CD14-positive monocyte (primary cell): ENCODE data around the gene IL13. TPM values are rescaled to one million over a fixed set of nuclear protein-coding genes. Genes with fewer than 3 reads are reported as not detected.

Source experiments
- DNase-seq, 3 donors: peaks; one replicate each; pipeline ENCODE4 v3.0.0-alpha.2; 2011 to 2022
- H2AFZ ChIP-seq: 2 replicates; pipeline ENCODE4 v1.6.0; 2012; ENCODE audit warnings: mild to moderate bottlenecking, low read depth, low read length, inconsistent platforms; ENCODE audit not compliant: insufficient read depth, poor library complexity, severe bottlenecking
- H3K27ac ChIP-seq, 2 donors: 1 replicate in 1 of 2; 2 replicates in 1 of 2; pipeline ENCODE4 v1.5.1; 2012 to 2013; ENCODE audit warnings: low read length in 2 of 2, control low read depth in 1 of 2, inconsistent platforms in 1 of 2, low read depth in 1 of 2, mild to moderate bottlenecking in 1 of 2
- H3K27me3 ChIP-seq, 2 donors: one replicate each; pipeline versions ENCODE4 v1.6.0 to v1.6.1; 2011 to 2013; ENCODE audit warnings: low read length in 2 of 2; ENCODE audit not compliant: control insufficient read depth in 2 of 2, insufficient read depth in 2 of 2
- H3K36me3 ChIP-seq, 2 donors: replicated peaks in 1 of 2; 1 replicate in 1 of 2; 2 replicates in 1 of 2; pipeline versions ENCODE4 v1.5.1 to v1.6.1; 2012 to 2013; ENCODE audit warnings: low read length in 2 of 2, control low read depth in 1 of 2, inconsistent platforms in 1 of 2, mild to moderate bottlenecking in 1 of 2; ENCODE audit not compliant: insufficient read depth in 2 of 2, control insufficient read depth in 1 of 2
- H3K4me1 ChIP-seq, 2 donors: 1 replicate in 1 of 2; 2 replicates in 1 of 2; pipeline versions ENCODE4 v1.5.1 to v1.6.1; 2012 to 2013; ENCODE audit warnings: low read length in 2 of 2, control low read depth in 1 of 2, inconsistent platforms in 1 of 2, mild to moderate bottlenecking in 1 of 2, moderate library complexity in 1 of 2; ENCODE audit not compliant: insufficient read depth in 2 of 2, control insufficient read depth in 1 of 2
- H3K4me2 ChIP-seq: replicated peaks from 2 replicates; pipeline ENCODE3; 2012; ENCODE audit warnings: low read length, moderate library complexity, mild to moderate bottlenecking; ENCODE audit not compliant: poor library complexity, severe bottlenecking; ENCODE audit errors: extremely low read depth
- H3K4me3 ChIP-seq, 3 experiments: fragments of 200-600 bp in 1 of 3; sonication (generic) in 1 of 3; replicated peaks in 1 of 3; 1 replicate in 2 of 3; 2 replicates in 1 of 3; pipeline ENCODE4 v1.5.1; 2011 to 2013; ENCODE audit warnings: low read length in 3 of 3, mild to moderate bottlenecking in 3 of 3, control low read depth in 2 of 3, low read depth in 2 of 3, inconsistent platforms in 1 of 3, moderate library complexity in 1 of 3
- H3K79me2 ChIP-seq: 2 replicates; pipeline ENCODE4 v1.6.0; 2012; ENCODE audit warnings: mild to moderate bottlenecking, control low read depth, inconsistent platforms, low read length, moderate library complexity; ENCODE audit not compliant: insufficient read depth
- H3K9ac ChIP-seq: 2 replicates; pipeline ENCODE4 v1.6.0; 2017; ENCODE audit warnings: low read length, mild to moderate bottlenecking; ENCODE audit not compliant: insufficient read depth, poor library complexity, severe bottlenecking
- H3K9me3 ChIP-seq, 2 donors: replicated peaks in 1 of 2; 1 replicate in 1 of 2; 2 replicates in 1 of 2; pipeline versions ENCODE4 v1.5.1 to v1.6.1; 2012 to 2013; ENCODE audit warnings: low read length in 2 of 2, control low read depth in 1 of 2; ENCODE audit not compliant: control insufficient read depth in 1 of 2, insufficient read depth in 1 of 2
- H4K20me1 ChIP-seq: 2 replicates; pipeline ENCODE4 v1.6.0; 2012; ENCODE audit warnings: mild to moderate bottlenecking, low read length, control low read depth, moderate library complexity; ENCODE audit not compliant: insufficient read depth
- H3K27ac Mint-ChIP-seq, 7 donors: one replicate each; pipeline ENCODE4 v1.8.0; 2020; ENCODE audit warnings: mild to moderate bottlenecking in 7 of 7, mixed read lengths in 7 of 7, moderate library complexity in 6 of 7, inconsistent platforms in 2 of 7
- H3K27me3 Mint-ChIP-seq, 3 donors: one replicate each; pipeline ENCODE4 v1.8.0; 2021 to 2022; ENCODE audit warnings: low read depth in 3 of 3, mild to moderate bottlenecking in 3 of 3, mixed read lengths in 3 of 3, moderate library complexity in 3 of 3, inconsistent platforms in 1 of 3
- H3K36me3 Mint-ChIP-seq, 2 donors: one replicate each; pipeline ENCODE4 v1.8.0; 2020; ENCODE audit warnings: mixed read lengths in 2 of 2, inconsistent platforms in 1 of 2, mild to moderate bottlenecking in 1 of 2
- H3K4me1 Mint-ChIP-seq: one replicate; pipeline ENCODE4 v1.8.0; 2020; ENCODE audit warnings: mild to moderate bottlenecking, mixed read lengths
- H3K4me3 Mint-ChIP-seq, 2 donors: one replicate each; pipeline ENCODE4 v1.8.0; 2020; ENCODE audit warnings: mild to moderate bottlenecking in 2 of 2, mixed read lengths in 2 of 2, moderate library complexity in 1 of 2
- H3K9me3 Mint-ChIP-seq, 7 donors: one replicate each; pipeline ENCODE4 v1.8.0; 2020 to 2022; ENCODE audit warnings: mixed read lengths in 7 of 7, mild to moderate bottlenecking in 6 of 7, moderate library complexity in 6 of 7, inconsistent platforms in 2 of 7
- WGBS: methylation state at CpG from one replicate; pipeline ENCODE4 v1.1.5; 2013; ENCODE audit warnings: missing lambda C conversion rate; ENCODE audit not compliant: insufficient coverage; 5-methylcytosine and 5-hydroxymethylcytosine counted together
- intact Hi-C, 2 donors: fragments of 100-400 bp; cut with micrococcal nuclease; formaldehyde crosslinking; loops; one replicate each; pipeline versions ENCODE4 v1.15.0 to v1.15.1; 2023
- polyA plus RNA-seq, 3 donors: library from polyadenylated mRNA; depleted of rRNA in 1 of 3; unstranded in 2 of 3; stranded (reverse) in 1 of 3; fragments of 300-500 nt in 2 of 3; fragments of >200 nt in 1 of 3; fragmentation: Illumina TruSeq in 2 of 3; gene quantifications; 1 replicate in 2 of 3; 2 replicates in 1 of 3; pipeline ENCODE4 v1.2.3, GENCODE V29; 2012 to 2021
- TF ChIP-seq, protein P1 (sequence below): fragments of 200-600 bp; IDR thresholded peaks from one replicate; pipeline ENCODE4 v1.8.0; 2022; ENCODE audit warnings: antibody characterized with exemption, mild to moderate bottlenecking

IL13 gene
- polyA plus RNA-seq, 3 donors = not detected

DNA sequence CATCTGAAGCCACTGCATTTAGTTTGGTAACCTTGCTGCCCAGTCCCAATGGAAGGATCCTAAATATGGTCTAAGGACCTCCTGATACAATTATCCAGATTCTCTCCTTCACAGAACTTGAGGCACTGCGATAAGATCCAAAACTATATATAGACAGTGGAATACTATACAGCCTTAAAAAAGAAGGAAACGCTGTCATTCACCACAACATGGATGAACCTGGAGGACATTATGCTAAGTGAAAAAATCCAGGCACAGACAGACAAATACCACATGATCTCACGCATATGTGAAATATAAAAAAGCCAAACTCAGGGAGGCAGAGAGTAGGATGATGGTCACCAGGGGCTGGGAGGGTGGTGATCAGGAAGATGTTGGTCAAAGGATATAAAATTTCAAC lies 13.0 kb downstream of the IL13 start:
- H3K9ac ChIP-seq = no peak overlapping the region
- H4K20me1 ChIP-seq = no peaks in the 10 kb centered on the region
- no peak overlapping the region for H2AFZ ChIP-seq
- intact Hi-C loops = no loop called here
- H3K27me3 ChIP-seq = no peaks in the 10 kb centered on the region
- no peaks in the 10 kb centered on the region for H3K36me3 Mint-ChIP-seq
- no peak overlapping the region for H3K4me2 ChIP-seq
- no peaks in the 10 kb centered on the region for H3K79me2 ChIP-seq
- no peaks in the 10 kb centered on the region for H3K4me1 Mint-ChIP-seq
- DNase-seq = no peak
- H3K27me3 Mint-ChIP-seq = peaks cover 2 to 6% (median 3%) of the 10 kb centered on the region in 3 donors
- no peak overlapping the region for H3K4me3 ChIP-seq
- TF ChIP-seq, protein P1, sequence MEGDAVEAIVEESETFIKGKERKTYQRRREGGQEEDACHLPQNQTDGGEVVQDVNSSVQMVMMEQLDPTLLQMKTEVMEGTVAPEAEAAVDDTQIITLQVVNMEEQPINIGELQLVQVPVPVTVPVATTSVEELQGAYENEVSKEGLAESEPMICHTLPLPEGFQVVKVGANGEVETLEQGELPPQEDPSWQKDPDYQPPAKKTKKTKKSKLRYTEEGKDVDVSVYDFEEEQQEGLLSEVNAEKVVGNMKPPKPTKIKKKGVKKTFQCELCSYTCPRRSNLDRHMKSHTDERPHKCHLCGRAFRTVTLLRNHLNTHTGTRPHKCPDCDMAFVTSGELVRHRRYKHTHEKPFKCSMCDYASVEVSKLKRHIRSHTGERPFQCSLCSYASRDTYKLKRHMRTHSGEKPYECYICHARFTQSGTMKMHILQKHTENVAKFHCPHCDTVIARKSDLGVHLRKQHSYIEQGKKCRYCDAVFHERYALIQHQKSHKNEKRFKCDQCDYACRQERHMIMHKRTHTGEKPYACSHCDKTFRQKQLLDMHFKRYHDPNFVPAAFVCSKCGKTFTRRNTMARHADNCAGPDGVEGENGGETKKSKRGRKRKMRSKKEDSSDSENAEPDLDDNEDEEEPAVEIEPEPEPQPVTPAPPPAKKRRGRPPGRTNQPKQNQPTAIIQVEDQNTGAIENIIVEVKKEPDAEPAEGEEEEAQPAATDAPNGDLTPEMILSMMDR = no peak
- no peak overlapping the region for H3K4me3 Mint-ChIP-seq
- peaks cover 0 to 3% (median 0%) of the 10 kb centered on the region in 7 donors for H3K9me3 Mint-ChIP-seq
- H3K4me1 ChIP-seq = no peaks in the 10 kb centered on the region
- WGBS = no CpG with 5 or more reads among the region's 3 CpGs
- H3K27ac ChIP-seq = no peak overlapping the region
- no peaks in the 10 kb centered on the region for H3K36me3 ChIP-seq
- no peaks in the 10 kb centered on the region for H3K9me3 ChIP-seq
- H3K27ac Mint-ChIP-seq = no peak overlapping the region

DNA sequence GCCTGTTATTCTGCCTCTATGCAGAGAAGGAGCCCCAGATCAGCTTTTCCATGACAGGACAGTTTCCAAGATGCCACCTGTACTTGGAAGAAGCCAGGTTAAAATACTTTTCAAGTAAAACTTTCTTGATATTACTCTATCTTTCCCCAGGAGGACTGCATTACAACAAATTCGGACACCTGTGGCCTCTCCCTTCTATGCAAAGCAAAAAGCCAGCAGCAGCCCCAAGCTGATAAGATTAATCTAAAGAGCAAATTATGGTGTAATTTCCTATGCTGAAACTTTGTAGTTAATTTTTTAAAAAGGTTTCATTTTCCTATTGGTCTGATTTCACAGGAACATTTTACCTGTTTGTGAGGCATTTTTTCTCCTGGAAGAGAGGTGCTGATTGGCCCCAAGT lies 15.5 kb downstream of the IL13 start:
- Mint-ChIP-seq H3K36me3 (no peaks in the 10 kb centered on the region), H3K27me3 (peaks cover 2 to 5% (median 3%) of the 10 kb centered on the region in 3 donors), H3K4me1 (no peaks in the 10 kb centered on the region), H3K9me3 (peaks cover 0 to 3% (median 0%) of the 10 kb centered on the region in 7 donors), H3K4me3 (no peak overlapping the region), H3K27ac (no peak overlapping the region)
- intact Hi-C loops = no loop called here
- Histone ChIP-seq H3K9me3 (no peaks in the 10 kb centered on the region), H3K4me2 (no peak overlapping the region), H3K79me2 (no peaks in the 10 kb centered on the region), H2AFZ (no peak overlapping the region), H3K36me3 (no peaks in the 10 kb centered on the region), H3K27me3 (no peaks in the 10 kb centered on the region), H3K4me3 (no peak overlapping the region), H3K4me1 (no peaks in the 10 kb centered on the region), H4K20me1 (no peaks in the 10 kb centered on the region), H3K9ac (no peak overlapping the region), H3K27ac (no peak overlapping the region)
- TF ChIP-seq, protein P1 = no peak
- WGBS = no CpG with 5 or more reads among the region's 1 CpG
- no peak for DNase-seq
